Suprapubic skin (tissue), 3 donors: ENCODE results near the gene CYTH3.

ENCODE experiments used
- POLR2A ChIP-seq, 2 donors: fragments of 450-650 bp; IDR thresholded peaks; one replicate each; pipeline ENCODE4 v1.6.1; 2017; ENCODE audit warnings: antibody characterized with exemption in 2 of 2, mild to moderate bottlenecking in 2 of 2, moderate library complexity in 2 of 2
- TF ChIP-seq, protein P1 (sequence below), 2 donors: fragments of 200-600 bp in 1 of 2; fragments of 450-650 bp in 1 of 2; sonication (generic) in 1 of 2; IDR thresholded peaks; one replicate each; pipeline ENCODE4 v1.5.1; 2016 to 2019; ENCODE audit warnings: antibody characterized with exemption in 2 of 2, mild to moderate bottlenecking in 1 of 2, moderate library complexity in 1 of 2

GRCh38 chr7:6182993-6183392 lies 89.4 kb downstream of the CYTH3 start:
- no peak for TF ChIP-seq POLR2A (IDR thresholded peaks at IDR 0.05)
- TF ChIP-seq, protein P1, sequence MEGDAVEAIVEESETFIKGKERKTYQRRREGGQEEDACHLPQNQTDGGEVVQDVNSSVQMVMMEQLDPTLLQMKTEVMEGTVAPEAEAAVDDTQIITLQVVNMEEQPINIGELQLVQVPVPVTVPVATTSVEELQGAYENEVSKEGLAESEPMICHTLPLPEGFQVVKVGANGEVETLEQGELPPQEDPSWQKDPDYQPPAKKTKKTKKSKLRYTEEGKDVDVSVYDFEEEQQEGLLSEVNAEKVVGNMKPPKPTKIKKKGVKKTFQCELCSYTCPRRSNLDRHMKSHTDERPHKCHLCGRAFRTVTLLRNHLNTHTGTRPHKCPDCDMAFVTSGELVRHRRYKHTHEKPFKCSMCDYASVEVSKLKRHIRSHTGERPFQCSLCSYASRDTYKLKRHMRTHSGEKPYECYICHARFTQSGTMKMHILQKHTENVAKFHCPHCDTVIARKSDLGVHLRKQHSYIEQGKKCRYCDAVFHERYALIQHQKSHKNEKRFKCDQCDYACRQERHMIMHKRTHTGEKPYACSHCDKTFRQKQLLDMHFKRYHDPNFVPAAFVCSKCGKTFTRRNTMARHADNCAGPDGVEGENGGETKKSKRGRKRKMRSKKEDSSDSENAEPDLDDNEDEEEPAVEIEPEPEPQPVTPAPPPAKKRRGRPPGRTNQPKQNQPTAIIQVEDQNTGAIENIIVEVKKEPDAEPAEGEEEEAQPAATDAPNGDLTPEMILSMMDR (IDR thresholded peaks at IDR 0.05) = no peak
